H1 (cell line): ENCODE measurements around the gene PLCB4. TPM values are rescaled to one million over a fixed set of nuclear protein-coding genes. Genes with fewer than 3 reads are reported as not detected.

Experiments used
- CTCF ChIA-PET: fragments of 300-600 bp; sonication (Branson Sonifier 250); formaldehyde crosslinking; loops from one replicate; lab custom pipeline; 2021; ENCODE audit not compliant: partially characterized antibody; lab: Charles Lee
- POLR2A ChIA-PET: fragments of 300-600 bp; sonication (Branson Sonifier 250); formaldehyde crosslinking; loops from one replicate; lab custom pipeline; 2021; ENCODE audit warnings: inconsistent platforms; ENCODE audit not compliant: partially characterized antibody; lab: Charles Lee
- DNase-seq, 2 experiments: peaks; one replicate each; pipeline versions ENCODE4 v3.0.0 to v3.0.0-alpha.2; 2010 to 2022; ENCODE audit warnings: low spot score in 2 of 2, low read depth in 1 of 2, mixed read lengths in 1 of 2
- FAIRE-seq: peaks from 2 replicates; lab custom pipeline; 2011; peaks lifted over from hg19 to GRCh38; lab: Jason Lieb, UNC
- H2AFZ ChIP-seq: 2 replicates; pipeline ENCODE4 v1.8.1; 2012; ENCODE audit warnings: low read length, inconsistent platforms
- H2AK5ac ChIP-seq: 2 replicates; pipeline ENCODE4 v1.6.1; 2013; ENCODE audit warnings: low read depth, low read length
- H2BK120ac ChIP-seq: replicated peaks from 2 replicates; pipeline ENCODE3; 2013; ENCODE audit warnings: low read depth, low read length, inconsistent platforms
- H2BK12ac ChIP-seq: 2 replicates; pipeline ENCODE4 v1.6.1; 2013; ENCODE audit warnings: low read depth, low read length
- H2BK15ac ChIP-seq: 2 replicates; pipeline ENCODE4 v1.6.1; 2013; ENCODE audit warnings: low read length
- H2BK20ac ChIP-seq: 2 replicates; pipeline ENCODE4 v1.6.1; 2013; ENCODE audit warnings: low read length
- H2BK5ac ChIP-seq: 2 replicates; pipeline ENCODE4 v1.6.1; 2013; ENCODE audit warnings: low read depth, low read length
- H3K14ac ChIP-seq: 2 replicates; pipeline ENCODE4 v1.6.1; 2013; ENCODE audit warnings: inconsistent platforms; ENCODE audit not compliant: insufficient read length
- H3K18ac ChIP-seq: 2 replicates; pipeline ENCODE4 v1.6.1; 2013; ENCODE audit warnings: low read length; ENCODE audit errors: extremely low read depth
- H3K23ac ChIP-seq: 2 replicates; pipeline ENCODE4 v1.6.1; 2013; ENCODE audit warnings: inconsistent platforms; ENCODE audit not compliant: insufficient read length
- H3K23me2 ChIP-seq: 2 replicates; pipeline ENCODE4 v1.6.1; 2013; ENCODE audit warnings: low read depth, low read length
- H3K27ac ChIP-seq: 2 replicates; pipeline ENCODE4 v1.6.1; 2011; ENCODE audit warnings: low read depth, low read length, inconsistent platforms
- H3K27me3 ChIP-seq, 4 experiments: replicated peaks in 1 of 4; 1 replicate in 1 of 4; 2 replicates in 3 of 4; pipeline versions ENCODE4 v1.6.1 to v1.8.1; 2011 to 2013; ENCODE audit warnings: low read length in 3 of 4, mild to moderate bottlenecking in 3 of 4, inconsistent platforms in 2 of 4, mixed read lengths in 2 of 4, moderate library complexity in 1 of 4; ENCODE audit not compliant: control insufficient read depth in 3 of 4, insufficient read depth in 3 of 4; ENCODE audit errors: extremely low read depth in 1 of 4
- H3K36me3 ChIP-seq, 4 experiments: 2 replicates each; pipeline versions ENCODE4 v1.6.1 to v1.8.1; 2011 to 2013; ENCODE audit warnings: mild to moderate bottlenecking in 4 of 4, low read length in 3 of 4, moderate library complexity in 2 of 4, control low read depth in 1 of 4, inconsistent platforms in 1 of 4; ENCODE audit not compliant: insufficient read depth in 4 of 4, control insufficient read depth in 2 of 4
- H3K4ac ChIP-seq: replicated peaks from 2 replicates; pipeline ENCODE3; 2013; ENCODE audit warnings: low read length, low read depth, mixed read lengths, inconsistent platforms; ENCODE audit not compliant: insufficient read length
- H3K4me1 ChIP-seq, 4 experiments: replicated peaks in 1 of 4; 1 replicate in 1 of 4; 2 replicates in 3 of 4; pipeline versions ENCODE4 v1.6.1 to v1.8.1; 2011 to 2013; ENCODE audit warnings: low read length in 3 of 4, inconsistent platforms in 2 of 4, mixed read lengths in 1 of 4; ENCODE audit not compliant: insufficient read depth in 4 of 4, control insufficient read depth in 3 of 4
- H3K4me2 ChIP-seq, 2 experiments: 2 replicates each; pipeline versions ENCODE4 v1.6.1 to v1.8.1; 2011 to 2013; ENCODE audit warnings: low read depth in 2 of 2, low read length in 2 of 2, control low read depth in 1 of 2, inconsistent platforms in 1 of 2, mild to moderate bottlenecking in 1 of 2; ENCODE audit not compliant: insufficient read depth in 1 of 2
- H3K4me3 ChIP-seq, 4 experiments: fragments of 200-600, 300-600 bp in 1 of 4; sonication (generic), shearing (Covaris generic), sonication (Bioruptor Twin) in 1 of 4; 2 replicates each; pipeline versions ENCODE4 v1.5.1 to v1.8.1; 2011 to 2016; ENCODE audit warnings: low read length in 4 of 4, low read depth in 3 of 4, control low read depth in 2 of 4, inconsistent platforms in 2 of 4, mild to moderate bottlenecking in 2 of 4, mixed read lengths in 1 of 4, moderate library complexity in 1 of 4; ENCODE audit not compliant: insufficient read depth in 2 of 4; ENCODE audit errors: extremely low read depth in 1 of 4
- H3K56ac ChIP-seq: replicated peaks from 2 replicates; pipeline ENCODE3; 2013; ENCODE audit warnings: low read depth, mild to moderate bottlenecking, mixed read lengths, low read length, inconsistent platforms; ENCODE audit not compliant: insufficient read length
- H3K79me1 ChIP-seq: 2 replicates; pipeline ENCODE4 v1.6.1; 2013; ENCODE audit warnings: low read depth, low read length, control low read depth
- H3K79me2 ChIP-seq, 2 experiments: 2 replicates each; pipeline versions ENCODE4 v1.6.1 to v1.8.1; 2012 to 2013; ENCODE audit warnings: low read length in 2 of 2, mild to moderate bottlenecking in 2 of 2, inconsistent platforms in 1 of 2; ENCODE audit not compliant: insufficient read depth in 2 of 2, control insufficient read depth in 1 of 2
- H3K9ac ChIP-seq, 4 experiments: replicated peaks in 1 of 4; 1 replicate in 1 of 4; 2 replicates in 3 of 4; pipeline versions ENCODE4 v1.6.1 to v1.8.1; 2011 to 2013; ENCODE audit warnings: low read depth in 3 of 4, low read length in 3 of 4, control low read depth in 2 of 4, mild to moderate bottlenecking in 2 of 4, moderate library complexity in 2 of 4, inconsistent platforms in 1 of 4; ENCODE audit errors: extremely low read depth in 1 of 4
- H3K9me3 ChIP-seq, 2 experiments: 2 replicates each; pipeline versions ENCODE4 v1.6.1 to v1.8.1; 2012 to 2013; ENCODE audit warnings: mild to moderate bottlenecking in 2 of 2, moderate library complexity in 2 of 2, control low read depth in 1 of 2, inconsistent platforms in 1 of 2, low read depth in 1 of 2, low read length in 1 of 2, mixed read lengths in 1 of 2; ENCODE audit not compliant: insufficient read depth in 2 of 2
- H4K20me1 ChIP-seq, 2 experiments: replicated peaks in 1 of 2; 2 replicates each; pipeline versions ENCODE3 to v1.8.1; 2011 to 2013; ENCODE audit warnings: inconsistent platforms in 2 of 2, low read length in 2 of 2, mild to moderate bottlenecking in 1 of 2; ENCODE audit not compliant: insufficient read depth in 2 of 2, control insufficient read depth in 1 of 2
- H4K5ac ChIP-seq: 2 replicates; pipeline ENCODE4 v1.6.1; 2013; ENCODE audit warnings: low read length, low read depth, mixed read lengths, inconsistent platforms; ENCODE audit not compliant: insufficient read length
- H4K8ac ChIP-seq: 2 replicates; pipeline ENCODE4 v1.8.0; 2013; ENCODE audit warnings: mild to moderate bottlenecking, moderate library complexity, low read length, inconsistent platforms; ENCODE audit not compliant: insufficient read depth; ENCODE audit errors: extremely low read depth
- H4K91ac ChIP-seq: replicated peaks from 2 replicates; pipeline ENCODE3; 2013; ENCODE audit warnings: low read length, mixed read lengths, inconsistent platforms; ENCODE audit not compliant: insufficient read length
- EGR1 ChIP-seq: IDR thresholded peaks from 2 replicates; pipeline ENCODE4 v1.6.1; 2011; ENCODE audit warnings: low read depth, low read length, borderline replicate concordance
- EZH2 ChIP-seq: fragments of 200-600 bp; sonication (generic); IDR thresholded peaks from 2 replicates; pipeline ENCODE4 v1.7.1; 2012; ENCODE audit warnings: low read depth, mild to moderate bottlenecking, moderate library complexity, low read length, inconsistent platforms; ENCODE audit not compliant: severe bottlenecking
- KDM5A ChIP-seq: fragments of 200-600 bp; IDR thresholded peaks from 2 replicates; pipeline ENCODE4 v1.7.1; 2012; ENCODE audit warnings: mild to moderate bottlenecking, low read length, inconsistent platforms, mixed read lengths
- SIN3A ChIP-seq, 2 experiments: IDR thresholded peaks in 1 of 2; conservative IDR thresholded peaks in 1 of 2; 2 replicates each; pipeline ENCODE4 v1.6.1; 2011 to 2012; ENCODE audit warnings: low read length in 2 of 2, improper control_type of control experiment in 1 of 2, low read depth in 1 of 2, mild to moderate bottlenecking in 1 of 2
- WGBS, 2 experiments: shearing (Covaris generic) in 1 of 2; methylation state at CpG; one replicate each; pipeline versions ENCODE4 v1.1.6 to v1.1.7; 2013 to 2015; ENCODE audit warnings: low lambda C conversion rate in 2 of 2, mixed read lengths in 2 of 2, inconsistent platforms in 1 of 2, low coverage in 1 of 2, missing lambda C conversion rate in 1 of 2; ENCODE audit not compliant: insufficient replicate concordance in 2 of 2, insufficient coverage in 1 of 2, insufficient read length in 1 of 2; ENCODE audit errors: extremely low coverage in 1 of 2, missing lambda C conversion rate in 1 of 2; 5-methylcytosine and 5-hydroxymethylcytosine counted together
- polyA plus RNA-seq, 7 experiments: library from polyadenylated mRNA; depleted of rRNA in 3 of 7; stranded (reverse) in 5 of 7; unstranded in 2 of 7; fragments of >200 nt in 5 of 7; fragments of 200-250 nt in 2 of 7; gene quantifications; 1 replicate in 5 of 7; 2 replicates in 1 of 7; 4 replicates in 1 of 7; pipeline versions ENCODE4 v1.2.1 to v1.2.3, GENCODE V29; 2011 to 2013; ENCODE audit warnings: missing spikeins in 2 of 7, mixed read lengths in 2 of 7
- total RNA-seq: library from RNA; stranded (reverse); fragmentation: NEBNext Ultra II Directional; extraction: Animal tissue kit (Norgen Biotek cat#: 25700); gene quantifications from 2 replicates; pipeline ENCODE4 v1.2.1, GENCODE V29; 2021
- TF ChIP-seq, protein P1 (sequence below), 3 experiments: IDR thresholded peaks; 1 replicate in 2 of 3; 2 replicates in 1 of 3; pipeline versions ENCODE4 v1.5.1 to v1.6.1; 2011; ENCODE audit warnings: low read length in 3 of 3, mild to moderate bottlenecking in 3 of 3, inconsistent platforms in 2 of 3, low read depth in 1 of 3, moderate library complexity in 1 of 3; ENCODE audit not compliant: insufficient read depth in 1 of 3; ENCODE audit errors: control extremely low read depth in 1 of 3

The PLCB4 gene
- total and polyA plus RNA-seq, 2 of the 8 experiments (the other 6 are each of a cell fraction or from before 2014, with no cell fraction given), result 3.2 to 14.1 TPM

DNA sequence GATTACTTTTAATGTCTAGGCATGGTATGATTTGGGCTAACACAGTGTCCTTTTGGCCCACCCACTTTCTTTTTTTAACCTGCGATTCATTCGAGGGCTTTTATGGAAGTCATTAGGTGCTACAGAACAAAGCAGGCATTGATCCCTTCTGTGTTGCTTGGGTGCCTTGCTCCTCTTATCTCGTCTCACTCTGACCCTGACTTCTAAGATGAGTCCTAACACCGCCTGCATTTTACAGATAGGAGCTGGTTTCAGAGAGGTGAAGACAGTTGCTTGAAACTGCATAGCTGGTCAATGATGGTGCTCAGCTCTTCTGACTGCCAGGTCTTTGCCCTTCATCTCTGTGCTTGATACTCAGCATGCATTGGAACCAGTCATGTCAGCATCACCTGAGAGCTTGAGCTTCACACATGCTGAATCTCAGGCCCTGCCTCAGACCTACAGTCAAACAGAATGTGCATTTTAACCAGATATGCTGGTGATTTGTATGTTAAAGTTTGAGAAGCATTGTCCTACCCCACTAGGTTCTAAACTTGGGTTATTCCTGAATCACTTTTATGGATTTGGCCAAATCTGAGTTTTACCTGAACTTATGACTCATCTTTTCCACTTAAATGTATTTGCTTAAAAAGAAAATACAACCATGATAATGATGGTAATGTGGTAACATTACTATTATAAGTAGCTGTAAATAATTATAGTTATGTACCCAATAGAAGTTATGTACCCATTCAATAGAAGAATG is 142.3 kb downstream of the PLCB4 start:
- Histone ChIP-seq H3K4me2 (no peak overlapping the region), H2BK20ac (no peak overlapping the region), H3K4me1 (no peaks in the 10 kb centered on the region), H3K9me3 (no peaks in the 10 kb centered on the region), H4K5ac (no peak overlapping the region), H3K79me2 (no peaks in the 10 kb centered on the region), H3K56ac (no peak overlapping the region), H4K8ac (no peak overlapping the region), H2BK12ac (no peak overlapping the region), H3K23me2 (no peaks in the 10 kb centered on the region; the same call in 1 of the 2 replicates), H3K79me1 (peaks cover 2% of the 10 kb centered on the region; the same call in 1 of the 2 replicates), H3K4ac (no peak overlapping the region), H2BK5ac (no peak overlapping the region), H3K27ac (no peak overlapping the region), H3K23ac (no peak overlapping the region), H3K27me3 (no peaks in the 10 kb centered on the region), H4K20me1 (no peaks in the 10 kb centered on the region), H4K91ac (no peak overlapping the region), H2BK15ac (no peak overlapping the region), H3K18ac (no peak overlapping the region), H3K4me3 (no peak overlapping the region), H3K36me3 (no peaks in the 10 kb centered on the region), H2AFZ (no peak overlapping the region), H3K14ac (no peak overlapping the region), H2AK5ac (no peak overlapping the region), H3K9ac (no peak overlapping the region), H2BK120ac (no peak overlapping the region)
- TF ChIP-seq KDM5A (no peak), SIN3A (conservative IDR thresholded peaks at IDR 0.05 in 1 of 2, IDR thresholded peaks at IDR 0.05 in 1 of 2; ENCODE audit: low read depth in 1 of 2, low read length in 2 of 2) (no peak), EZH2 (no peak), EGR1 (no peak)
- TF ChIP-seq, protein P1, sequence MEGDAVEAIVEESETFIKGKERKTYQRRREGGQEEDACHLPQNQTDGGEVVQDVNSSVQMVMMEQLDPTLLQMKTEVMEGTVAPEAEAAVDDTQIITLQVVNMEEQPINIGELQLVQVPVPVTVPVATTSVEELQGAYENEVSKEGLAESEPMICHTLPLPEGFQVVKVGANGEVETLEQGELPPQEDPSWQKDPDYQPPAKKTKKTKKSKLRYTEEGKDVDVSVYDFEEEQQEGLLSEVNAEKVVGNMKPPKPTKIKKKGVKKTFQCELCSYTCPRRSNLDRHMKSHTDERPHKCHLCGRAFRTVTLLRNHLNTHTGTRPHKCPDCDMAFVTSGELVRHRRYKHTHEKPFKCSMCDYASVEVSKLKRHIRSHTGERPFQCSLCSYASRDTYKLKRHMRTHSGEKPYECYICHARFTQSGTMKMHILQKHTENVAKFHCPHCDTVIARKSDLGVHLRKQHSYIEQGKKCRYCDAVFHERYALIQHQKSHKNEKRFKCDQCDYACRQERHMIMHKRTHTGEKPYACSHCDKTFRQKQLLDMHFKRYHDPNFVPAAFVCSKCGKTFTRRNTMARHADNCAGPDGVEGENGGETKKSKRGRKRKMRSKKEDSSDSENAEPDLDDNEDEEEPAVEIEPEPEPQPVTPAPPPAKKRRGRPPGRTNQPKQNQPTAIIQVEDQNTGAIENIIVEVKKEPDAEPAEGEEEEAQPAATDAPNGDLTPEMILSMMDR (IDR thresholded peaks at IDR 0.05; ENCODE audit: control extremely low read depth in 1 of 3, insufficient read depth in 1 of 3, low read depth in 1 of 3, low read length in 3 of 3), result no peak
- ChIA-PET POLR2A (no interaction called here), CTCF (interaction anchor here (0.5 to 1.7 kb wide), 6 partner anchors 10 to 468 kb away, joined by 3 to 6 read pairs (median 3); no protein-coding TSS in a partner anchor)
- FAIRE-seq, result no peak
- DNase-seq, result no peak
- 91% methylated on average over 4 of the region's 4 CpGs; no CpG with 5 or more reads in 1 of the 2 experiments for WGBS, 2 experiments
